HL-60 (cell line): Measurements from ENCODE around the gene KIAA0408.

Source experiments
- CTCF ChIP-seq: IDR thresholded peaks from one replicate; pipeline ENCODE4 v1.5.1; 2011; ENCODE audit warnings: low read length, control low read depth, inconsistent platforms; ENCODE audit not compliant: insufficient read depth
- REST ChIP-seq: IDR thresholded peaks from 2 replicates; pipeline ENCODE4 v1.6.1; 2012; ENCODE audit warnings: low read depth; ENCODE audit not compliant: insufficient replicate concordance
- SPI1 ChIP-seq: IDR thresholded peaks from 2 replicates; pipeline ENCODE4 v1.6.1; 2012; ENCODE audit warnings: low read depth, mild to moderate bottlenecking, borderline replicate concordance

GRCh38 chr6:127496471-127496870 lies 37.3 kb upstream of the KIAA0408 start:
- TF ChIP-seq CTCF (no peak), REST (no peak), SPI1 (no peak)
